HepG2 (cell line): Measurements from ENCODE around the gene CELA2B. TPM values are rescaled to one million over a fixed set of nuclear protein-coding genes. Genes with fewer than 3 reads are reported as not detected.

Experiments used
- ARNT ChIP-seq: fragments of 450-650 bp; IDR thresholded peaks from 2 replicates; pipeline ENCODE4 v1.6.1; 2017
- ATF7 ChIP-seq, 2 experiments: fragments of 450-650 bp in 1 of 2; sonication (generic) in 1 of 2; formaldehyde crosslinking in 1 of 2; IDR thresholded peaks; 2 replicates each; pipeline versions ENCODE4 v1.4.0 to v1.6.1; 2016 to 2020; ENCODE audit warnings: antibody characterized with exemption in 1 of 2, mild to moderate bottlenecking in 1 of 2, missing genetic modification reagents in 1 of 2
- CBX1 ChIP-seq: IDR thresholded peaks from one replicate; pipeline ENCODE4 v1.6.1; 2016; ENCODE audit warnings: antibody characterized with exemption, low read depth
- CREM ChIP-seq, 2 experiments: sonication (generic) in 1 of 2; formaldehyde crosslinking in 1 of 2; IDR thresholded peaks; 2 replicates each; pipeline versions ENCODE4 v1.4.0 to v1.6.1; 2016 to 2020; ENCODE audit warnings: antibody characterized with exemption in 1 of 2, mild to moderate bottlenecking in 1 of 2, missing genetic modification reagents in 1 of 2
- MTF2 ChIP-seq: sonication (generic); formaldehyde crosslinking; IDR thresholded peaks from 2 replicates; pipeline ENCODE4 v1.5.0; 2020; ENCODE audit warnings: missing genetic modification reagents, borderline replicate concordance
- RBFOX2 ChIP-seq: fragments of 200-400 bp; formaldehyde crosslinking; IDR thresholded peaks from 2 replicates; pipeline ENCODE4 v1.6.1; 2017; ENCODE audit warnings: low read depth, mild to moderate bottlenecking, low read length
- SMAD3 ChIP-seq: sonication (generic); formaldehyde crosslinking; IDR thresholded peaks from 2 replicates; pipeline ENCODE4 v1.4.0; 2020; ENCODE audit warnings: missing genetic modification reagents
- SNAI1 ChIP-seq: sonication (generic); formaldehyde crosslinking; IDR thresholded peaks from 2 replicates; pipeline ENCODE4 v1.5.0; 2020; ENCODE audit warnings: mild to moderate bottlenecking, missing genetic modification reagents, borderline replicate concordance
- SOX6 ChIP-seq, 2 experiments: fragments of 450-650 bp in 1 of 2; sonication (generic) in 1 of 2; formaldehyde crosslinking in 1 of 2; IDR thresholded peaks; 2 replicates each; pipeline versions ENCODE4 v1.4.0 to v1.6.1; 2017 to 2020; ENCODE audit warnings: antibody characterized with exemption in 1 of 2, mild to moderate bottlenecking in 1 of 2, missing genetic modification reagents in 1 of 2
- ZFP90 ChIP-seq: sonication (generic); formaldehyde crosslinking; IDR thresholded peaks from 2 replicates; pipeline ENCODE4 v1.8.0; 2022; ENCODE audit warnings: missing genetic modification reagents, mild to moderate bottlenecking, inconsistent platforms, borderline replicate concordance
- ZNF3 ChIP-seq: IDR thresholded peaks from 2 replicates; pipeline ENCODE4 v1.7.0; 2017; ENCODE audit warnings: inconsistent platforms
- ZNF326 ChIP-seq: sonication (generic); formaldehyde crosslinking; IDR thresholded peaks from 2 replicates; pipeline ENCODE4 v1.4.0; 2020; ENCODE audit warnings: missing genetic modification reagents, borderline replicate concordance
- ZNF33A ChIP-seq: sonication (generic); formaldehyde crosslinking; IDR thresholded peaks from 2 replicates; pipeline ENCODE4 v1.5.1; 2020; ENCODE audit warnings: missing genetic modification reagents, mild to moderate bottlenecking, moderate library complexity, borderline replicate concordance
- ZNF367 ChIP-seq: sonication (generic); formaldehyde crosslinking; IDR thresholded peaks from 2 replicates; pipeline ENCODE4 v1.4.0; 2020; ENCODE audit warnings: missing genetic modification reagents, borderline replicate concordance
- ZNF510 ChIP-seq: sonication (generic); formaldehyde crosslinking; IDR thresholded peaks from 2 replicates; pipeline ENCODE4 v1.4.0; 2020; ENCODE audit warnings: low read depth, mild to moderate bottlenecking, missing genetic modification reagents
- polyA plus RNA-seq, 8 experiments: library from polyadenylated mRNA; depleted of rRNA in 3 of 8; stranded (reverse) in 7 of 8; unstranded in 1 of 8; fragments of >200 nt; fragmentation: Illumina TruSeq in 4 of 8; extraction: Trizol in 4 of 8; gene quantifications; 2 replicates each; pipeline versions ENCODE4 v1.2.1 to v1.2.3, GENCODE V29; 2011 to 2016; ENCODE audit warnings: low read depth in 4 of 8, missing spikeins in 1 of 8, mixed read lengths in 1 of 8; ENCODE audit not compliant: insufficient read depth in 1 of 8
- total RNA-seq, 5 experiments: library from RNA; depleted of rRNA; stranded (reverse); fragments of >200 nt; fragmentation: Illumina TruSeq; extraction: Trizol; gene quantifications; 2 replicates each; pipeline ENCODE4 v1.2.3, GENCODE V29; 2016; ENCODE audit warnings: low read depth in 1 of 5
- TF ChIP-seq, protein P1 (sequence below): sonication (generic); formaldehyde crosslinking; IDR thresholded peaks from 2 replicates; pipeline ENCODE4 v1.5.1; 2020; ENCODE audit warnings: mild to moderate bottlenecking, missing genetic modification reagents, moderate library complexity
- TF ChIP-seq, protein P2 (sequence below): sonication (generic); formaldehyde crosslinking; IDR thresholded peaks from 2 replicates; pipeline ENCODE4 v1.5.1; 2020; ENCODE audit warnings: missing genetic modification reagents, mild to moderate bottlenecking, borderline replicate concordance
- TF ChIP-seq, protein P3 (sequence below): sonication (generic); formaldehyde crosslinking; conservative IDR thresholded peaks from 2 replicates; pipeline ENCODE4 v1.5.0; 2020; ENCODE audit warnings: missing genetic modification reagents
- TF ChIP-seq, protein P4 (sequence below): sonication (generic); formaldehyde crosslinking; conservative IDR thresholded peaks from 2 replicates; pipeline ENCODE4 v1.8.1; 2023; ENCODE audit warnings: missing genetic modification reagents

CELA2B gene
- total and polyA plus RNA-seq, 2 of the 13 experiments (the other 11 are each of a cell fraction or from before 2014, with no cell fraction given), result not detected

DNA sequence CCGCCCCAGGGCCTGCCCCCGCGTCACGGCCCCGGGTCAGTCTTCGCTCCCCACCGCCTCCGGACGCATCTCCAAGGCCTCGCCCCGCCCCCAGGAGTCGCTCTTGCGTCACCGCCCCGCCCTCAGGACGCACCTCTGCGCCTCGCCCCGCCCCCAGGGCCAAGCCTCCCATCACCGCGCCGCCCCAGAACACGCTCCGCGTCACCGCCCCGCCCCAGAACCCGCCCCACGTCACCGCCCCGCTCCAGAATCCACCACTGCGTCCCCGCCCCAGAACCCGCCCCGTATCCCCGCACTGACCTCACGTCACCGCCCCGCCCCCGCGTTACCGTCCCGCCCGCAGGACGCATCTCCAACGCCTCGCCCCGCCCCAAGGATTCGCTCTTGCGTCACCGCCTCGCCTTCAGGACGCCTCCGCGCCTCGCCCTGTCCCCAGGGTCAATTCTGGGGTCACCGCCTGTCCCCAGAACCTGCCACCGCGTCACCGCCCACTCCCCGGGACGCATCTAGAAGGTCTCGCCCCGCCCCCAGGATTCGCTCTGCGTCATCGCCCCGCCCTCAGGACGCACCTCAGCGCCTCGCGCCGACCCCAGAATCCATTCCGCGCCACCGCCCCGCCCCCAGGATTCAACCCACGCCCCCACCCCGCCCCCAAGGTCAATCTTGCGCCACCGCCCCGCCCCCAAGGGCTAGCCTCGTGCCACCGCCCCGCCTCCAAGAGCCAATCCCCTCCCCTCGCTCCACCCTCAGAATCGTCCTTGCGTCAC, 48.6 kb downstream of the CELA2B start (continued):
- TF ChIP-seq SOX6 (IDR thresholded peaks at IDR 0.05) (no peak), SOX6 (CRISPR knock-in tag; IDR thresholded peaks at IDR 0.05) (peak; percentile 27; the same call in 1 of the 2 replicates), MTF2 (CRISPR knock-in tag) (no peak), ZFP90 (CRISPR knock-in tag) (no peak), SMAD3 (CRISPR knock-in tag) (no peak), ARNT (no peak), ZNF3 (CRISPR knock-in tag) (no peak), ZNF367 (CRISPR knock-in tag) (no peak), ZNF510 (no peak), SNAI1 (CRISPR knock-in tag) (no peak), CREM (IDR thresholded peaks at IDR 0.05) (peak; percentile 76), CREM (CRISPR knock-in tag; IDR thresholded peaks at IDR 0.05) (no peak), CBX1 (no peak), ZNF326 (CRISPR knock-in tag) (no peak), ZNF33A (CRISPR knock-in tag) (no peak), RBFOX2 (peak; percentile 68), ATF7 (IDR thresholded peaks at IDR 0.05) (no peak), ATF7 (CRISPR knock-in tag; IDR thresholded peaks at IDR 0.05) (no peak)
- TF ChIP-seq, protein P1, sequence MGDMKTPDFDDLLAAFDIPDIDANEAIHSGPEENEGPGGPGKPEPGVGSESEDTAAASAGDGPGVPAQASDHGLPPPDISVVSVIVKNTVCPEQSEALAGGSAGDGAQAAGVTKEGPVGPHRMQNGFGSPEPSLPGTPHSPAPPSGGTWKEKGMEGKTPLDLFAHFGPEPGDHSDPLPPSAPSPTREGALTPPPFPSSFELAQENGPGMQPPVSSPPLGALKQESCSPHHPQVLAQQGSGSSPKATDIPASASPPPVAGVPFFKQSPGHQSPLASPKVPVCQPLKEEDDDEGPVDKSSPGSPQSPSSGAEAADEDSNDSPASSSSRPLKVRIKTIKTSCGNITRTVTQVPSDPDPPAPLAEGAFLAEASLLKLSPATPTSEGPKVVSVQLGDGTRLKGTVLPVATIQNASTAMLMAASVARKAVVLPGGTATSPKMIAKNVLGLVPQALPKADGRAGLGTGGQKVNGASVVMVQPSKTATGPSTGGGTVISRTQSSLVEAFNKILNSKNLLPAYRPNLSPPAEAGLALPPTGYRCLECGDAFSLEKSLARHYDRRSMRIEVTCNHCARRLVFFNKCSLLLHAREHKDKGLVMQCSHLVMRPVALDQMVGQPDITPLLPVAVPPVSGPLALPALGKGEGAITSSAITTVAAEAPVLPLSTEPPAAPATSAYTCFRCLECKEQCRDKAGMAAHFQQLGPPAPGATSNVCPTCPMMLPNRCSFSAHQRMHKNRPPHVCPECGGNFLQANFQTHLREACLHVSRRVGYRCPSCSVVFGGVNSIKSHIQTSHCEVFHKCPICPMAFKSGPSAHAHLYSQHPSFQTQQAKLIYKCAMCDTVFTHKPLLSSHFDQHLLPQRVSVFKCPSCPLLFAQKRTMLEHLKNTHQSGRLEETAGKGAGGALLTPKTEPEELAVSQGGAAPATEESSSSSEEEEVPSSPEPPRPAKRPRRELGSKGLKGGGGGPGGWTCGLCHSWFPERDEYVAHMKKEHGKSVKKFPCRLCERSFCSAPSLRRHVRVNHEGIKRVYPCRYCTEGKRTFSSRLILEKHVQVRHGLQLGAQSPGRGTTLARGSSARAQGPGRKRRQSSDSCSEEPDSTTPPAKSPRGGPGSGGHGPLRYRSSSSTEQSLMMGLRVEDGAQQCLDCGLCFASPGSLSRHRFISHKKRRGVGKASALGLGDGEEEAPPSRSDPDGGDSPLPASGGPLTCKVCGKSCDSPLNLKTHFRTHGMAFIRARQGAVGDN (CRISPR knock-in tag), result peak; percentile 31
- TF ChIP-seq, protein P2, sequence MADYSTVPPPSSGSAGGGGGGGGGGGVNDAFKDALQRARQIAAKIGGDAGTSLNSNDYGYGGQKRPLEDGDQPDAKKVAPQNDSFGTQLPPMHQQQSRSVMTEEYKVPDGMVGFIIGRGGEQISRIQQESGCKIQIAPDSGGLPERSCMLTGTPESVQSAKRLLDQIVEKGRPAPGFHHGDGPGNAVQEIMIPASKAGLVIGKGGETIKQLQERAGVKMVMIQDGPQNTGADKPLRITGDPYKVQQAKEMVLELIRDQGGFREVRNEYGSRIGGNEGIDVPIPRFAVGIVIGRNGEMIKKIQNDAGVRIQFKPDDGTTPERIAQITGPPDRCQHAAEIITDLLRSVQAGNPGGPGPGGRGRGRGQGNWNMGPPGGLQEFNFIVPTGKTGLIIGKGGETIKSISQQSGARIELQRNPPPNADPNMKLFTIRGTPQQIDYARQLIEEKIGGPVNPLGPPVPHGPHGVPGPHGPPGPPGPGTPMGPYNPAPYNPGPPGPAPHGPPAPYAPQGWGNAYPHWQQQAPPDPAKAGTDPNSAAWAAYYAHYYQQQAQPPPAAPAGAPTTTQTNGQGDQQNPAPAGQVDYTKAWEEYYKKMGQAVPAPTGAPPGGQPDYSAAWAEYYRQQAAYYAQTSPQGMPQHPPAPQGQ (CRISPR knock-in tag), result no peak
- TF ChIP-seq, protein P3, sequence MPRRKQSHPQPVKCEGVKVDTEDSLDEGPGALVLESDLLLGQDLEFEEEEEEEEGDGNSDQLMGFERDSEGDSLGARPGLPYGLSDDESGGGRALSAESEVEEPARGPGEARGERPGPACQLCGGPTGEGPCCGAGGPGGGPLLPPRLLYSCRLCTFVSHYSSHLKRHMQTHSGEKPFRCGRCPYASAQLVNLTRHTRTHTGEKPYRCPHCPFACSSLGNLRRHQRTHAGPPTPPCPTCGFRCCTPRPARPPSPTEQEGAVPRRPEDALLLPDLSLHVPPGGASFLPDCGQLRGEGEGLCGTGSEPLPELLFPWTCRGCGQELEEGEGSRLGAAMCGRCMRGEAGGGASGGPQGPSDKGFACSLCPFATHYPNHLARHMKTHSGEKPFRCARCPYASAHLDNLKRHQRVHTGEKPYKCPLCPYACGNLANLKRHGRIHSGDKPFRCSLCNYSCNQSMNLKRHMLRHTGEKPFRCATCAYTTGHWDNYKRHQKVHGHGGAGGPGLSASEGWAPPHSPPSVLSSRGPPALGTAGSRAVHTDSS, result no peak
- TF ChIP-seq, protein P4, sequence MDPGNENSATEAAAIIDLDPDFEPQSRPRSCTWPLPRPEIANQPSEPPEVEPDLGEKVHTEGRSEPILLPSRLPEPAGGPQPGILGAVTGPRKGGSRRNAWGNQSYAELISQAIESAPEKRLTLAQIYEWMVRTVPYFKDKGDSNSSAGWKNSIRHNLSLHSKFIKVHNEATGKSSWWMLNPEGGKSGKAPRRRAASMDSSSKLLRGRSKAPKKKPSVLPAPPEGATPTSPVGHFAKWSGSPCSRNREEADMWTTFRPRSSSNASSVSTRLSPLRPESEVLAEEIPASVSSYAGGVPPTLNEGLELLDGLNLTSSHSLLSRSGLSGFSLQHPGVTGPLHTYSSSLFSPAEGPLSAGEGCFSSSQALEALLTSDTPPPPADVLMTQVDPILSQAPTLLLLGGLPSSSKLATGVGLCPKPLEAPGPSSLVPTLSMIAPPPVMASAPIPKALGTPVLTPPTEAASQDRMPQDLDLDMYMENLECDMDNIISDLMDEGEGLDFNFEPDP (CRISPR knock-in tag), result no peak
